Sciatic nerve (tissue), 2 donors: ENCODE measurements around the gene SCGB1C1. TPM values are rescaled to one million over a fixed set of nuclear protein-coding genes. Genes with fewer than 3 reads are reported as not detected.
"Not testable (repeated sequence)": the region's sequence is repeated elsewhere in the genome, so short reads cannot be mapped to it uniquely, and the experiment has no call there.

Source experiments
- ATAC-seq: fragments of 200-7000 bp; cut with Tn5 transposase; one replicate; pipeline ENCODE4 v1.9.1; 2020; ENCODE audit warnings: mild to moderate bottlenecking, moderate library complexity
- DNase-seq: peaks from one replicate; pipeline ENCODE4 v3.0.0-alpha.2; 2020; ENCODE audit warnings: low spot score
- intact Hi-C: fragments of 100-400 bp; cut with DNase I; formaldehyde crosslinking; loops from one replicate; pipeline ENCODE4 v1.14.2; 2022
- total RNA-seq: library from RNA; stranded (reverse); fragmentation: NEBNext Ultra II Directional; extraction: Animal tissue kit (Norgen Biotek cat#: 25700); gene quantifications from one replicate; pipeline ENCODE4 v1.2.1, GENCODE V29; 2021
- donor health status: DM: no; HTN: no; CAD: no.
- donor health status: DM: no; HTN: no; CAD: no.

SCGB1C1 gene
- not detected for total RNA-seq

GRCh38 chr11:192674-193128 lies at the start of gene SCGB1C1:
Gene SCGB1C1 (plus strand): TSS chr11:193078. CDS start chr11:193100, 22 bp downstream.
- ATAC-seq: not testable (repeated sequence)

DNA sequence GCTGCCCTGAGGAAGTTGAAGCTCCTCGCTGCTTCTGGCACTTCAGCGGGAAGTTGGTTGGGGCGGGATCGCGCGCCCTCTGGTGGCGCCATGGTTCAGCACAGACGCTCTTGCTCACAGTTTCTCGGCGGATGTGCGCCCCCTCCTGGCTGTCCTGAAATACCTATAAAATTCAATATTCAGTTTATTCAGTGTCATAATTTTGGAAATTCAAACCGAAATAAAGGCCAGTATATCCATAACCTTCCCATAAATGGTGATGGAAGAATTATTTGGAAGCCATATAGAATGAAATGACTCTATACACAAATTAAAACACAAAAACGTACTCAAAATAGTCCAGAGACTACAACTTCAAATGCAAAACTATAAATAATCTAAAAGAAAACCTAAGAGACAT lies 12.6 kb upstream of the SCGB1C1 start:
- intact Hi-C loops, DNase-seq: not testable (repeated sequence)

More at GRCh38 chr11:192674-193128, at the start of gene SCGB1C1:
- intact Hi-C loops, DNase-seq: not testable (repeated sequence)

DNA sequence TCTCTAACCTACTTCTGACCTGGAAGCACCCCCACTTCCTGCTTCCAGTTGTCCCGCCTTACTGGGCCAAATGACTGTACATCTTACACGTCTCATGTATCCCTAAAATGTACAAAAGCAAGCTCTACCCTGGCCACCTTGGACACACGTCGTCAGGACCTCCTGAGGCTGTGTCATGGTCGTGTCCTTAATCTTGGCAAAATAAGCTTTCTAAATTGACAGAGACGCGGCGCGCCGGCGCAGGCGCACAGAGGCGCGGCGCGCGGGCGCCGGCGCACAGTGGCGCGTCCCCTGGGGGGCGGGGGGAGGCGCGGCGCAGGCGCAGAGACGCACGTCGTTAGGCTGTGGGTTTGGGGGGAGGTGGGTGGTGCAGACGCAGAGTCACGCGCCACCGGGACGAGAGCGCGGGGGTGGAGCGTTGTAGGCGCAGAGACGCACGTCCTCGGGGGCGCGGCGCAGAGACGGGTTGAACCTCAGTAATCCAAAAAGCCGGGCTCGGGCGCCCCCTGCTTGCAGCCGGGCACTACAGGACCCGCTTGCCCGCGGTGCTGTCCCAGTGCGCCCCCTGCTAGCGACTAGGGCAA lies 3.6 kb upstream of the SCGB1C1 start:
- ATAC-seq: peak; percentile 72
- DNase-seq, intact Hi-C loops: not testable (repeated sequence)

More for the DNA sequence above, 12.6 kb upstream of the SCGB1C1 start:
- not testable (repeated sequence) for ATAC-seq

DNA sequence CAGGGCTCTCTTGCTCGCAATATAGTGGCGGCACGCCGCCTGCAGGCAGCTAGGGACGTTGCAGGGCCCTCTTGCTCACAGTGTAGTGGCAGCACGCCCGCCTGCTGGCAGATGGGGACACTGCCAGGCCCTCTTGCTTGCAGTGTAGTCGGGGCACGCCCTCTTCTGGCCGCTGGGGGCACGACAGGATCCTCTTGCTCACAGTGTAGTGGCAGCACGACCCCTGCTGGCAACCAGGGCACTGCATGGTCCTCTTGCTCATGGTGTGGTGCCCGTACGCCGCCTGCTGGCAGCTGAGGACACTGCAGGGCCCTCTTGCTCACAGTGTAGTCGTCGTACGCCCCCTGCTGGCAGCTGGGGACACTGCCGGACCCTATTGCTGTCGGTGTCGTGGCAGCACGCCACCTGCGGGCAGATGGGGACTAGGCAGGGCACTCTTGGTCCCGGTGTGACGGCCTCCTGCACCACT lies 3.0 kb upstream of the SCGB1C1 start:
- DNase-seq, intact Hi-C loops: not testable (repeated sequence)
- peak; percentile 49 for ATAC-seq

- ATAC-seq, intact Hi-C loops, DNase-seq: not testable (repeated sequence)
These were observed 2.3 kb upstream of the SCGB1C1 start for GRCh38 chr11:190546-190945.

GRCh38 chr11:191490-192478 lies 1.1 kb upstream of the SCGB1C1 start:
- intact Hi-C loops: not testable (repeated sequence)
- DNase-seq (peak; percentile 67), ATAC-seq (peak; percentile 68)

DNA sequence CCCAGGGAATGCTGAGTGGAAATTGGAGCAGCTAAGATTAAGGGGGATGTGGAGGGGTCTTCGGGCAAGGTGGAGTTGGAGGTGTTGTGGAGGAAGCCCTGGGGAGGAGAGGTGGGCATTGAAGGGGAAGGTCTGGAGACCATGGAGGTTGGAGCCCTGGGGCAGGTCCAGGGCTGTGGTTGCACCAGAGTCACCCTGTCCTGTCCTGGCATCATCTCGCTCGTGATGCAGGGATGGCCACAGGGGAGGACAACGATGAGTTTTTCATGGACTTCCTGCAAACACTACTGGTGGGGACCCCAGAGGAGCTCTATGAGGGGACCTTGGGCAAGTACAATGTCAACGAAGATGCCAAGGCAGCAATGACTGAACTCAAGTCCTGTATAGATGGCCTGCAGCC lies 603 bp downstream of the SCGB1C1 start:
- ATAC-seq, DNase-seq, intact Hi-C loops: not testable (repeated sequence)

- ATAC-seq: no peak
- DNase-seq: peak; percentile 57
- intact Hi-C loops: no loop called here
These were observed 4.2 kb downstream of the SCGB1C1 start for GRCh38 chr11:196786-197731.

DNA sequence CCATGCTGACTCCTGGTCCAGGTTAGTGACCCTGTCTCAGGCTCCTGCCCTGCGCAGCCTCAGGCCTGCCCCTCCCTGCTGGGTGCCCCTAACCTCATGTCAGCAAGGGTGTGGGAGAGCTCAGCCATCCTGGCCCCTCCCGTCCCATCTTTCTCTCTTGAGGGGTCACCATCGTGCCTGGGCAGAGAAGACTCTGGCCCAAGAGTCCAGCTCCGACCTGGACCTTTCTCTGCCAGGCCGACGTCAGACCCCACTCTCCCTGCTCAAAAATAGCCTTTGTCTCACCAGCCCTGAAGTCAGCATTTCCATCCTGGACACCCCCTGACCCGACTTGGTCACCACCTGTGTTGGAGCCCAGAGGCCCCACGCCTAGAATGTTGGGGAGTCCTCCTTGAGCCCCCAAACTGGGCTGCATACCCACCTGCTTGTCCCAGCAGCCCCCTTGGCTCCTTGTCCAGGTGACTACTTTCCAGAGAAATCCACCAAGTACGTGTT lies 4.9 kb downstream of the SCGB1C1 start:
- ATAC-seq (peak; percentile 18), DNase-seq (peak; percentile 55)
- intact Hi-C loops: no loop called here

DNA sequence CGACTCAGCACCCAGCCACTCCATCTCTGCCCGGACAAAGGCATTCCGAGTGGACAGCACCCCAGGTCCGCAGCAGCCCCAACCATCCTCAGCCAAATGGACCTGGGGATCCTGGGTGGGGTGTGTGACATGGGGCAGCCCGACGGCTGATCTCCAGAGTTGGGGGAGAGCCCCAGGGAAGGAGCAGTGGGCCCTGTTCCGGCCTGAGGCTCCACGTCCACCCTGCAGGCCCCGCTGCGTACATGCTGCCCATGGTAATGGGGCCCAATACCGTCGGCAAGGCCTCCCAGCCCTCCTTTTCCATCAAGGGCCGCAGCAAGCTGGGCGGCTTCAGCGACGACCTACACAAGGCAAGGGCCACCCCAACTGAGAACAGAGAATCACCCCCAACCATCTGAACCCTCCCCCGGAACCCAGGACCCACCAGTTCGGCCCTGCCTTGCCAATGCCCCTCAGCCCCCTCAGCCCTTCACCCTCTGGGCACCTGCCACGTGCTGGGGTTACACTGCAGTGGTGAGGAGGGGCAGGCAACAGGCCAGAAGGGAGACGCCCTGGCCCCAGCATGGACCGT lies 5.4 kb downstream of the SCGB1C1 start:
- intact Hi-C loops: no loop called here
- ATAC-seq (no peak), DNase-seq (peak; percentile 54)

GRCh38 chr11:199004-199581 lies 6.2 kb downstream of the SCGB1C1 start:
- intact Hi-C loops: no loop called here
- ATAC-seq (peak; percentile 16), DNase-seq (peak; percentile 57)

- intact Hi-C loops: no loop called here
- ATAC-seq (no peak), DNase-seq (peak; percentile 59)
These were observed 6.9 kb downstream of the SCGB1C1 start for GRCh38 chr11:199782-200181.

GRCh38 chr11:200224-201003 lies 7.5 kb downstream of the SCGB1C1 start:
- intact Hi-C loops: no loop called here
- DNase-seq (no peak), ATAC-seq (no peak)

- ATAC-seq (no peak), DNase-seq (no peak)
- intact Hi-C loops: no loop called here
These were observed 9.1 kb downstream of the SCGB1C1 start for GRCh38 chr11:201966-202365.

DNA sequence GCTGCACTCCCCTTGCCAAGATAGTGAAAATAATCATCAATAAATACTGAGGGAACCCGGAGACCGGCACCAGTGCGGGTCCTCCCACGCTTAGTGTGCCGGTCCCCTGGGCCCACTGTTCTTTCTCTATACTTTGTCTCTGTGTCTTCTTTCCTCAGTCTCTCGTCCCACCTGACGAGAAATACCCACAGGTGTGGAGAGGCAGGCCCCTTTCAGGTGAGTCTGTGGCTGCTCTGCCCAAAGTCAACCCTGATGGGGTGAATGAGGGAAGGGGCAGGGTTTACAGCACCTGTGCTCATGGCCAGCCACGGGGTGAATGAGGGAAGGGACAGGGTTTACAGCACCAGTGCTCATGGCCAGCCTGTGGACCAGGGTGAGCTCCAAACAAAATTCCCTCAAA lies 9.6 kb downstream of the SCGB1C1 start:
- intact Hi-C loops: no loop called here
- DNase-seq (no peak), ATAC-seq (no peak)

- intact Hi-C loops: no loop called here
- DNase-seq (no peak), ATAC-seq (no peak)
These were observed 10.4 kb downstream of the SCGB1C1 start for GRCh38 chr11:203056-203944.
